COLO668 (cell line): ENCODE data around the gene EFCAB14.
A peak's percentile ranks its signal among the peaks of the same experiment; 100 is the strongest.
"Not testable (repeated sequence)": the region's sequence is repeated elsewhere in the genome, so short reads cannot be mapped to it uniquely, and the experiment has no call there.

Experiments used
- DNase-seq: peaks from one replicate; lab custom pipeline; 2025; ENCODE audit not compliant: unreplicated experiment; lab: John Stamatoyannopoulos, UW

The EFCAB14 gene

DNA sequence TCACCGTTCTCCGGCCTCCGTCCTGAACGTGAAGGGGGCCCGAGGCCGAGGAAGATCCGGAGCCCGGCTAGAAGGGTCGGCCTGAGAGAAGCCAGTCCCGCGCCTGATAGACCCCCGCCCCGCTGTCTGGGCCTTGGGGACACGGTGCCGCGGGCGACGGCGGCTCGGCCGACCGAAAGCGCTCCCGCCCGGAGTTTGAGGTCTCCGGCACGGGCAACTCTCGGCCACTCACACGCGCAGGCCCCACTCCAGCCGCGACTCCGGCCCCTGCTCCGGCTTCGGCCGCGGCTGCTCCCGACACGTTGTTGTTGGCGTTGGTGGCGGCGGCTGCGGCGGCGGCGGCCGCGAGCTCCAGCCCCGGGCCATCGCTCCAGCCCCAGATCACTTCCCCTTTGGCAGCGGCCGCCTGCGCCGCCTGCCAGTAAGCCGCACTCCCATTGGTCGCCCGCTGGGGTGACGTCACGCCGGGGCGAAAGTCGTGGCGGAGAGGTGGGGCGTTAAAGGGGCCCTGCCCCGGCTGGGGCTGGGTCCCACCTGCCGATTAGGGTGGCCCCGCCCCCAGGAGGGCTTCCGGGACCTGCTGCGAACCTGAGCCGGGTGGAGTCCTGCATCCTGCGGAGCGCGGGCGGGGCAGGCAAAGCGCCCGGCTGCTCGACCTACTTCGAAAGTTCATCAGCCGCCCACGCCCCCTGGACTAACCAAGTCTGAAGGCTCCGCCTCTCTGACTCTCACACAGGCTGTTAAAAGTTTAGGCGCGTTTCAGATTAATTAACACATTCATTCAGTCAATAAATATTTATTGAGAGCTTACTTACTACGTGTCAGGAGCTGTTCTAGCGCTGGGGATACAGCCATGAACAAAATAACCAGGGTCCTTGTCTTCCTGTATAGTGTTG, at the start of gene EFCAB14:
EFCAB14 (minus strand) TSS at position 388 of the 896 bp plus-strand sequence. CDS start 1,027 bp downstream, outside the sequence.
- peak; percentile 100 for DNase-seq

DNA sequence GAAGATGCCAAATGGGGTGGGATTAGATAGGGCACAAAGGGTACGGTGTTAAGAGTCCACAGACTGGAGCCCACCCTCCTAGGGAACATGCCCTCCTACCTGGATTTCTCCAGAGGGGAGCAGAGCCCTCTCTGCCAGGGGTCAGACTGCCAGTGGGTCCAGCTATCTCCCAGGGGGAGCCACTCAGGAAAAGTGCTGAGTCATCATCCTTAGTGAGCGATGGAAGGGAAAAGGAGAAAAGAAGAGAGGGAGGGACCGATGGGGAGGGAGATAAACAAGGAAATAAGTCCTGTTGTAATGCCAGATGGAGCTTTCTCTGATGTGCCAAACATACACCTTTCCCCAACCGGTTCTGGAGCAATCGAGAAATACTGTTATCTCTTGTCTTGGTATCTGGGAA, 49.5 kb upstream of the EFCAB14 start:
- no peak for DNase-seq

GRCh38 chr1:46767649-46768282, 48.9 kb upstream of the EFCAB14 start:
- DNase-seq, result peak; percentile 60

DNA sequence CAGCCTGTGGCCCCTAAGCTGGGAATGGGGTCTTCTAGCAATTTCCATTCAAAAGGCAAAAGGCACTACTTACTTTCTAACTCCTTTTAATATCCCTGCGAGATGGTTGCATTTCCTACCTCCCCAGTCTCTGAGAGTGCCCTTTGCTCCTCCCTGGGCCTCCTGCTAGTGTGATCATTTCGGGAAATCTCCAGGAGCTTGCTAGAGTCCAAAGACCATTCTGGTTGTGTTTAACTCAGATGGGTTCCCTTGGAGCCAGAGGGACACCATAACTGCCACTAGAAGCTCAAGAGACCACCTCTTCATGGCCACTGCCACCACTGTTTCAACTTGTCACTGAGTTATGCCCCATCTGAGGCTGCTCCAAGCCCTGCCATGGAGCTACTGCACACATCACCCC, 45.5 kb upstream of the EFCAB14 start:
- DNase-seq, result no peak

DNA sequence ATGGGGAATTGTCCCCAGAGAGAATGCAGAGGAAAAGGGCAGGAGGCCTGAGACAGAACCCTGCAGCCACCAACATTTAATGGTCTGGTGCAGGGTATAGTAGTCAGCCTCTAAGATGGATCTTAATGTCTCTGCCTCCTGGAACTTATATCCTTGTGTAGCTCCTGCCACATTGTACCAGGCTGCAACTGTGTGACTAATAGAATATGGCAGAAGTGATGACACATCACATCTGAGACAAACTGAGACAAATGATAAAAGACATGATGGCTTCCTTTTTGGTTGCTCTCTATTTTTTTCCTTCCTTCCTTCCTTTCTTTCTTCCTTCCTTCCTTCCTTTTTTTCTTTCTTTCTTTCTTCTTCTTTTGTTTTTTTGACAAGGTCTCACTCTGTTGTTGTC, 42.8 kb upstream of the EFCAB14 start:
- no peak for DNase-seq

GRCh38 chr1:46760558-46761166, 41.7 kb upstream of the EFCAB14 start:
- no peak for DNase-seq

- DNase-seq, result no peak
Measured at GRCh38 chr1:46757956-46758528, 39.1 kb upstream of the EFCAB14 start.

GRCh38 chr1:46757247-46757955, 38.5 kb upstream of the EFCAB14 start:
- DNase-seq, result peak; percentile 93

DNA sequence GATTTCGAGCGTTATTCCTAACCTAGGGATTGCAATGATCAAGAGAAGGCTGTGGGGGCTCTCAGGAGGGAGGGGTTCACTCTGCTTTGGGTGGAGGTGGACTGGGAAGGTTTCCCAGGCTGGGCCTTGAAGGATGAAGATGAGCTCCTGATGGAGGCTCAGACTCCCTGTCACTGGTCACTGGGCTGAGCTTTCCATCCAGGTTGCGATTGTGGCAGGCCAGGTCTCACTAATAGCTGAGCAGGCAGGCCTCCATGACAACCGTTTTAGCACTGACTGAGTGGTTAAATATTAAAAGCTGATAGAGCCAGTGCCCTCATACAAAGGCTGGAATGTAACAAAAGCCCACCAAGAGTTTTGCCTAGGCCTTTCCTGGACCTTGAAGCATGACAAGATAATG, 36.2 kb upstream of the EFCAB14 start:
- DNase-seq, result no peak

- DNase-seq, result not testable (repeated sequence)
Measured at GRCh38 chr1:46754707-46755106, 35.8 kb upstream of the EFCAB14 start.

DNA sequence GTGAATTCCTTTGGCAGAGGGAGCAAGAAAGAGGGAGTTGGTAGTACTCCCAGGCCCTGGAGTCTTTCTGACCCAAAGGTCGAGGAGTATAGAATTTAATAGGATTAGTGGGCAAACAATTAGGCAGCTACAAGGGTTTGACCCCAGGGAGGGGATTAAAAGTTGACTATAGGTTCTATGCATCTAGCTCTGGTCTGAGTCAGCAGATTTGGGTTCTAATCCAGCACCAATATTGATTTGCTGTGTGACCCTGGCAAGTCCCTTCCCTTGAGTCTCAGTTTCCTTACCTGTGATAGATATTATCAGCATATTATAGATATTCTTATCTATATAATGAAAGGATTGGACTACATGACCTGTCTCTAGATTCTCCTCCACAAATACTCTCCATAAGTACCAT, 35.1 kb upstream of the EFCAB14 start:
- no peak for DNase-seq

DNA sequence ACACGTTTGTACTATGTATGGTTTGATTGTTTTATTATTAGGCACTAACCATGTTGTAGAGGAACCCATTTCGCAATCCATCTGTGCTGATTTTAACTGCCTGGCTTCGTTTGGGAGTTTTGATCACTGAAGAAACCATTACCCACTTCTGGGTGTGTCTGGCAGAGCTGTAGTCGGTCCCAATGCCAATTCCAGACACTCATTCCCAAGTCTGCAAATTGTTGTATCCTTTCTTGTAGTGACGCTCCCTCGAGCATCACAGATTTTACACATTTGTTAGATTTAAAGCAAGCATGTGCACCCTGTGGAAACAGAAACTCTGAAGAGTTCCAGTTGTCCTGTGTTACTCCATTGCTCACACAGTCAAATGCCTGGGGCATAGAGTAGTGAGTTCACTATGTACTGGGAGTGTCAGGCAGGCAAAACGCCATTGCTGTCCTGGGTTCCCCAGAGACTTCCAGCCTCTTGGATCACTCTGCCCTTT, 31.0 kb upstream of the EFCAB14 start:
- DNase-seq, result no peak

GRCh38 chr1:46749404-46749803, 30.5 kb upstream of the EFCAB14 start:
- no peak for DNase-seq

GRCh38 chr1:46747683-46748288, 28.9 kb upstream of the EFCAB14 start:
- DNase-seq, result peak; percentile 75

- DNase-seq, result no peak
Measured at GRCh38 chr1:46742069-46742468, 23.2 kb upstream of the EFCAB14 start.

DNA sequence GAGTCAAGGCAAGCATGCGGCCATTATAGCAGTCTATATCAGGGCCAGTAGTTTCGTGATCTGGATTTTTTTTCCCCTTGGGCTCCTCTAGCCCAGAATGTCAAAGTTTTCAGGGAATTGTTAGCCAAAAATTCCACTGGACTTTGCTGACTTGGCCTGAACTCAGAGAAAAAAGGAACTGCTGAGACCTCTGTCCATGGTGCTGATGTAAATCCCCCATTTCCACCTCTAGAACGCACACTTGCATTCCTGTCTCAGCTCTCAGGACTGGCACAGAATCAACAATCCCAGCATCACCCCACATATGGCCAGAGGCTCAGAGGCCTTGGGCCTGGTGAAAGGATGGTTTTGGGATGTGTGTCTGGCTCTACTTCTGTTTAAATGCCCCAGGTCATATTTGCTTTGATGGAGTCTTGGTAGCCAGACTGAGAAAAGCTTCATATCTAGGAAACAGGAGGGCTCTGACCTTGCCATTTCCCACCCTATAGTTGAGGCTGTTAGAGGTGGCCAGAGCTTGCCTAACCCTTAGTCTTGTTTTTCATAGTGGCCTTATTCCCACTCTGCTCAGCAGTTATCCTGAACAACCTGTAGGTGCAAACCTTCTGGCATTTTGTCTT, 16.9 kb upstream of the EFCAB14 start:
- no peak for DNase-seq

GRCh38 chr1:46728327-46728873, 9.5 kb upstream of the EFCAB14 start:
- DNase-seq, result not testable (repeated sequence)

DNA sequence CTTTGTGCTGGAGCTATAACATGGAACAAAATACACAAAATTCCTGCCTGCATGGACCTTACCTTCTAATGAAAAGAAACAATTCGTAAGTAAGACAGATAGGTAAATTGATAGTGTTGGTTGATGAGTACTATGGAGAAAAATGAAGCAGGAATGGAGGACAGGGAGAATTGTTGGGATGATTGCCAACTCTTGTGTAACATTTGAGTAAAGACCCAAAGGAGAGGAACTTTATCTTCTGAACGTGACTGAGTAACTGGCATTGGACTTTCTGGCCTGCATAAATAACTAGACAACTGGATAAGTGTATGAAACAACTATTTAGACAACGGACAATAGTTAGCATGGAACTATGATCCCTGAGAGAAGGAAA, 6.8 kb upstream of the EFCAB14 start:
- DNase-seq, result no peak

DNA sequence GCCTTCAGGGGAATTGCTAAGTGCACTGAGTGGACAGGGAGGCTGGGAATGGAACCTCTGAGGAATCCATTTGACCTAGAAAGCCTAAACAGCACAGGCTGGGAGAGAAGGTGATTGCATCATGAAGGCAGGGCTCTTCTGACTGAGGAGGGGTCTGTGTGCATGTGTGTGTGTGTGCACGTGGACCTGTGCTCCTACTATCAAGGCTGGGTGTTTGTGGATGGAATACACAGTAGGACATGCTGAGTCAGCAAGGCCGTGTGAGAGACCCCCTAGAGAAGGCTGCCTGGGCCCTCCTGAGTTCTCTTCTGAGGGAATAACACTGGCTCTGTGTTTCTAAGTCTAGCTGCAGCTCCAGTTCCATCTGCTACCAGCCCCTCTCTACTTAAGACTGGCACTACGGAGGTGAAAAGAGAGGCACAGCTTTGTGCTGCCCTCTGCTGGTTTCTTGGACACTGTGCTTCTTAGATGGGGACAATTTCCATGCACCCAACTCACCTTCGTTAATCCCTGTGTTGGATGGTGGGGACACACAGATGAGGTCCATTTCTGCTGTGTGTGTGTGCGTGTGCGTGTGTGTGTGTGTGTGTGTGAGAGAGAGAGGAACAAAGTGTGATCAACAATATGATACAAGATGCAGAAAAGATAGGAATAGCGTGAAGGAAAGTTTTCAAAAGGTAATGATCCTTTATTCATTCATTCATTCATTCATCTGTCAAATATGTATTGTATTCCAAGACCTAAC, 6.2 kb upstream of the EFCAB14 start:
- peak; percentile 79 for DNase-seq
